Myocyte (in vitro differentiated cells): ENCODE data around the gene OPRPN. TPM values are rescaled to one million over a fixed set of nuclear protein-coding genes. Genes with fewer than 3 reads are reported as not detected.

ENCODE experiments used
- DNase-seq: peaks from one replicate; pipeline ENCODE4 v3.0.0-alpha.2; 2012; ENCODE audit warnings: low read depth
- polyA plus RNA-seq: library from polyadenylated mRNA; unstranded; fragments of >200 nt; gene quantifications from one replicate; pipeline ENCODE4 v1.2.1, GENCODE V29; 2012; ENCODE audit warnings: missing spikeins
- total RNA-seq: library from RNA; depleted of rRNA; stranded (reverse); fragments of >200 nt; gene quantifications from 2 replicates; pipeline ENCODE4 v1.2.3, GENCODE V29; 2014

OPRPN gene
- not detected in 2 replicates for total RNA-seq
- not detected for polyA plus RNA-seq

GRCh38 chr4:70397580-70397979 lies at the start of gene OPRPN:
OPRPN (plus strand) TSS chr4:70397940; CDS start chr4:70399286, 1,346 bp downstream.
- DNase-seq = no peak

- DNase-seq = no peak
Observed at GRCh38 chr4:70356185-70356584, 41.6 kb upstream of the OPRPN start.

- no peak for DNase-seq
Observed at GRCh38 chr4:70359115-70359661, 38.6 kb upstream of the OPRPN start.

- DNase-seq = no peak
Observed at GRCh38 chr4:70360460-70360859, 37.3 kb upstream of the OPRPN start, which contains the start of gene SMR3A. SMR3A (plus strand) TSS chr4:70360760; CDS start chr4:70362116, 1,356 bp downstream.

GRCh38 chr4:70364002-70364401 lies 33.7 kb upstream of the OPRPN start:
- DNase-seq = no peak

GRCh38 chr4:70365479-70365878 lies 32.3 kb upstream of the OPRPN start:
- no peak for DNase-seq

GRCh38 chr4:70367813-70368212 lies 29.9 kb upstream of the OPRPN start:
- DNase-seq = no peak

- DNase-seq = no peak
Observed at GRCh38 chr4:70371987-70372386, 25.8 kb upstream of the OPRPN start.

- no peak for DNase-seq
Observed at GRCh38 chr4:70372760-70373159, 25.0 kb upstream of the OPRPN start.

- no peak for DNase-seq
Observed at GRCh38 chr4:70380578-70380977, 17.2 kb upstream of the OPRPN start.

GRCh38 chr4:70382691-70383181 lies 15.0 kb upstream of the OPRPN start, which contains the start of gene SMR3B:
SMR3B (plus strand) TSS chr4:70383131; CDS start chr4:70384511, 1,380 bp downstream.
- no peak for DNase-seq

GRCh38 chr4:70392057-70392776 lies 5.5 kb upstream of the OPRPN start:
- DNase-seq = no peak

- DNase-seq = no peak
Observed at GRCh38 chr4:70399319-70399718, 1.6 kb downstream of the OPRPN start.

GRCh38 chr4:70402762-70403161 lies 5.0 kb downstream of the OPRPN start:
- no peak for DNase-seq

- DNase-seq = no peak
Observed at GRCh38 chr4:70405765-70406164, 8.0 kb downstream of the OPRPN start.

GRCh38 chr4:70425306-70425705 lies 27.6 kb downstream of the OPRPN start:
- no peak for DNase-seq

GRCh38 chr4:70426789-70427188 lies 29.0 kb downstream of the OPRPN start:
- no peak for DNase-seq

GRCh38 chr4:70437197-70437596 lies 39.5 kb downstream of the OPRPN start:
- DNase-seq = no peak

GRCh38 chr4:70442474-70442873 lies 44.7 kb downstream of the OPRPN start:
- DNase-seq = no peak

- DNase-seq = no peak
Observed at GRCh38 chr4:70443329-70443728, 45.6 kb downstream of the OPRPN start.

GRCh38 chr4:70449220-70449619 lies 51.5 kb downstream of the OPRPN start:
- no peak for DNase-seq

GRCh38 chr4:70452946-70453345 lies 55.2 kb downstream of the OPRPN start:
- no peak for DNase-seq
